ENCODE measurements around the gene GLUD2.

Gene GLUD2

DNA sequence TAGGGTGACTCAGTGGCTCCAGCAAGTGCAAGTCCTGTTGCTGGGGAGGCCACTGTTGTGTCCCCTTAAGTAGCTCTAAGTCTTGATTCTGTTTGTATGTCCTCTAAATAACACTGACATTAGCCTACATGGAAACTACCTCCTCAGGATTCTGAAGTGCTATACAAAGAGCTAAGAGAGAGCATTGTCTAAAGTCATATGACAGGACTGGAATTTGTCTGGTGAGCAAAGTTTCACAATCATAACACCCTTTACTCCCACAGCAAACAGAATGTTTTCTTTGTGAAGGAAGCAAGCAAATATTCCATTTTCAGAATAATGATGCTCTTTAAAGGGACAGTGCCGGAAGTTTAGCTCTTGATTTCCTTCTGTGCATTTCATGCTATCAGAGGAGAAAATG, 38.5 kb upstream of the GLUD2 start:
- Histone ChIP-seq H3K36me3 (ENCODE audit: insufficient read depth, low read length) (no peaks in the 10 kb centered on the region), H3K9me3 (ENCODE audit: insufficient read depth, low read depth, low read length) (no peaks in the 10 kb centered on the region), H4K20me1 (ENCODE audit: insufficient read depth, low read length, poor library complexity, severe bottlenecking) (no peaks in the 10 kb centered on the region), H3K4me2 (ENCODE audit: low read depth, low read length, poor library complexity, severe bottlenecking) (no peak overlapping the region), H3K27me3 (ENCODE audit: insufficient read depth, low read length, poor library complexity, severe bottlenecking) (no peaks in the 10 kb centered on the region), H3K79me2 (ENCODE audit: insufficient read depth, low read length) (no peaks in the 10 kb centered on the region), H3K4me1 (ENCODE audit: insufficient read depth, low read length, poor library complexity, severe bottlenecking) (no peaks in the 10 kb centered on the region), H2AFZ (ENCODE audit: low read length) (no peak overlapping the region), H3K9me2 (replicated peaks; ENCODE audit: low read depth, low read length) (no peaks in the 10 kb centered on the region), H3K4me3 (ENCODE audit: low read length, poor library complexity, severe bottlenecking) (no peak overlapping the region), H3K9ac (ENCODE audit: low read depth, low read length, poor library complexity, severe bottlenecking) (no peak overlapping the region), H3F3A (ENCODE audit: low read depth) (no peaks in the 10 kb centered on the region)
- TF ChIP-seq EZH2phosphoT487 (IDR thresholded peaks at IDR 0.05; ENCODE audit: borderline replicate concordance): no peak
- TF ChIP-seq, protein P1, sequence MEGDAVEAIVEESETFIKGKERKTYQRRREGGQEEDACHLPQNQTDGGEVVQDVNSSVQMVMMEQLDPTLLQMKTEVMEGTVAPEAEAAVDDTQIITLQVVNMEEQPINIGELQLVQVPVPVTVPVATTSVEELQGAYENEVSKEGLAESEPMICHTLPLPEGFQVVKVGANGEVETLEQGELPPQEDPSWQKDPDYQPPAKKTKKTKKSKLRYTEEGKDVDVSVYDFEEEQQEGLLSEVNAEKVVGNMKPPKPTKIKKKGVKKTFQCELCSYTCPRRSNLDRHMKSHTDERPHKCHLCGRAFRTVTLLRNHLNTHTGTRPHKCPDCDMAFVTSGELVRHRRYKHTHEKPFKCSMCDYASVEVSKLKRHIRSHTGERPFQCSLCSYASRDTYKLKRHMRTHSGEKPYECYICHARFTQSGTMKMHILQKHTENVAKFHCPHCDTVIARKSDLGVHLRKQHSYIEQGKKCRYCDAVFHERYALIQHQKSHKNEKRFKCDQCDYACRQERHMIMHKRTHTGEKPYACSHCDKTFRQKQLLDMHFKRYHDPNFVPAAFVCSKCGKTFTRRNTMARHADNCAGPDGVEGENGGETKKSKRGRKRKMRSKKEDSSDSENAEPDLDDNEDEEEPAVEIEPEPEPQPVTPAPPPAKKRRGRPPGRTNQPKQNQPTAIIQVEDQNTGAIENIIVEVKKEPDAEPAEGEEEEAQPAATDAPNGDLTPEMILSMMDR (conservative IDR thresholded peaks at IDR 0.05; ENCODE audit: low read length): no peak

DNA sequence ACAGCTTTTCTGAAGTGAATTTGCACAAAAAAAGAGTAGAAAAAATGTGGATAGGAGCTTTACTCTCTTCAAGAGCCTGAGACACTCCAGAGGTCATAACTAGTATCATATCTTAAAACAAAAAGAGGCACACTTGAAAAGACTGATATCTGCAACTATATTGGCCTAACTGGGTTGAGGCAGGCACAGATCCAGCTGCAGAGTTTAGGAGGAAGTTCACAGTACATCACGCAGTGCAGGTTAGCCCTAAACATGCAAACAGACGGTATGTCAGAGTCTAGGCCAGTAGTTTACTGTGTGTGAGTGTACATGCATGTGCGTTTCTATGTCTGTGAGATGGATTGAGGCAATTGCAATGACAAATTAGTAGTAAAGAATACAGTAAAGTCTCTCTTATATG, 37.6 kb upstream of the GLUD2 start:
- H3K9ac ChIP-seq (ENCODE audit: low read depth, low read length, poor library complexity, severe bottlenecking): no peak overlapping the region
- no peak for TF ChIP-seq EZH2phosphoT487 (IDR thresholded peaks at IDR 0.05; ENCODE audit: borderline replicate concordance)
- TF ChIP-seq, protein P1 (conservative IDR thresholded peaks at IDR 0.05; ENCODE audit: low read length): no peak
- H3K4me2 ChIP-seq (ENCODE audit: low read depth, low read length, poor library complexity, severe bottlenecking): no peak overlapping the region
- no peak overlapping the region for H3K4me3 ChIP-seq (ENCODE audit: low read length, poor library complexity, severe bottlenecking)
- H4K20me1 ChIP-seq (ENCODE audit: insufficient read depth, low read length, poor library complexity, severe bottlenecking): no peaks in the 10 kb centered on the region
- H3F3A ChIP-seq (ENCODE audit: low read depth): no peaks in the 10 kb centered on the region
- no peaks in the 10 kb centered on the region for H3K27me3 ChIP-seq (ENCODE audit: insufficient read depth, low read length, poor library complexity, severe bottlenecking)
- H3K4me1 ChIP-seq (ENCODE audit: insufficient read depth, low read length, poor library complexity, severe bottlenecking): no peaks in the 10 kb centered on the region
- no peaks in the 10 kb centered on the region for H3K36me3 ChIP-seq (ENCODE audit: insufficient read depth, low read length)
- no peaks in the 10 kb centered on the region for H3K79me2 ChIP-seq (ENCODE audit: insufficient read depth, low read length)
- no peaks in the 10 kb centered on the region for H3K9me2 ChIP-seq (replicated peaks; ENCODE audit: low read depth, low read length)
- H3K9me3 ChIP-seq (ENCODE audit: insufficient read depth, low read depth, low read length): no peaks in the 10 kb centered on the region
- H2AFZ ChIP-seq (ENCODE audit: low read length): no peak overlapping the region

DNA sequence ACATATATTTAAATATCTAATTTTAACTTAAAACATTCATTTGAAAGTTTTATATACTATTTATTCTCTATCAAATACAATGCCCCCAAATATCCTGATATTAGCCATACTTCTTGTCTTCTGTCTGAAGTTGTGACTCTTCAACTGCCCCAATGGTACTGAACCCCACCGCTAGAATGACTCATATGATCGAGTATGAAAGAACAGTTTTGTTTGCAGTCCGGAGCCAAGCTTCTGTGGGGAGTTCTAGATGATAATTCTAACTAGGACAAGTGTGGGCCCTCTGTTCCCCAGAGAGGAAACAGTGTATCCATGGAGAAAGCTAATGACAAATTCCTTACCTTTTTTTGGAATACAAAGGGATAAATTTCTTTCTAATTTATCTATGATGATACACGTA, 37.2 kb upstream of the GLUD2 start:
- Histone ChIP-seq H3K9me3 (ENCODE audit: insufficient read depth, low read depth, low read length) (no peaks in the 10 kb centered on the region), H3K79me2 (ENCODE audit: insufficient read depth, low read length) (no peaks in the 10 kb centered on the region), H4K20me1 (ENCODE audit: insufficient read depth, low read length, poor library complexity, severe bottlenecking) (no peaks in the 10 kb centered on the region), H3K27me3 (ENCODE audit: insufficient read depth, low read length, poor library complexity, severe bottlenecking) (no peaks in the 10 kb centered on the region), H3K4me3 (ENCODE audit: low read length, poor library complexity, severe bottlenecking) (no peak overlapping the region), H3K4me2 (ENCODE audit: low read depth, low read length, poor library complexity, severe bottlenecking) (no peak overlapping the region), H3K9me2 (replicated peaks; ENCODE audit: low read depth, low read length) (no peaks in the 10 kb centered on the region), H3K4me1 (ENCODE audit: insufficient read depth, low read length, poor library complexity, severe bottlenecking) (no peaks in the 10 kb centered on the region), H3K9ac (ENCODE audit: low read depth, low read length, poor library complexity, severe bottlenecking) (no peak overlapping the region), H3F3A (ENCODE audit: low read depth) (no peaks in the 10 kb centered on the region), H3K36me3 (ENCODE audit: insufficient read depth, low read length) (no peaks in the 10 kb centered on the region), H2AFZ (ENCODE audit: low read length) (no peak overlapping the region)
- TF ChIP-seq, protein P1 (conservative IDR thresholded peaks at IDR 0.05; ENCODE audit: low read length): no peak
- TF ChIP-seq EZH2phosphoT487 (IDR thresholded peaks at IDR 0.05; ENCODE audit: borderline replicate concordance): no peak
